ENCODE measurements around the gene MBIP. TPM values are rescaled to one million over a fixed set of nuclear protein-coding genes. Genes with fewer than 3 reads are reported as not detected.
A peak's percentile ranks its signal among the peaks of the same experiment; 100 is the strongest.

MBIP gene
- total RNA-seq, 1 experiment from 2014 or later: 19.1 TPM

DNA sequence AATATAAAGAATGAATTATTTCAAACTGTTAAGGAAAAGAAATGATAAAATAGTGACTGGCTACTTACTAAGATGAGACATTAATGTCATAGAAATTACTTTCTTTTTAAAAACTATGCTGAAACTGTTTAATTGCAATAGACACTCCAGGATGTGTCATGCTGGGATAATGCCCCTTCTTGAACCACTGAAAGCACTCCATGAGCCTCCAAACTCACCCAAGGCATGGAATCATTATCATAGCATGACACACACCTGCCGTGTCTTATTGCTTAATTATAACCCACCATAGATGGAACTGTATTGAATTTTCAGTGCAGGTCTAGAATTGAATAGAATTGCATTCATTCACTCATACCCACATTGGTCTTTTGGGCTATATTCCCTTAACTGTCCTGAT is 4.3 kb downstream of the MBIP start:
- no peaks in the 10 kb centered on the region for H3K27me3 ChIP-seq (ENCODE audit: insufficient read depth, low read length)
- no peak overlapping the region for H3K4me3 ChIP-seq (replicated peaks in 1 of 2; ENCODE audit: low read depth in 1 of 2, low read length in 2 of 2)
- ChIA-PET RAD21 (ENCODE audit: low non-redundant PET in 1 of 2, low total read pairs in 2 of 2, uncharacterized antibody in 2 of 2, unreplicated experiment in 2 of 2) (no interaction called here), POLR2A (no interaction called here), CTCF (interaction anchor here (1.2 kb wide), 1 partner anchor 246 kb away, joined by 4 read pairs; no protein-coding TSS in a partner anchor)
- no peak overlapping the region for H3K27ac ChIP-seq (ENCODE audit: low read depth, low read length)
- H3K36me3 ChIP-seq (ENCODE audit: control insufficient read depth in 1 of 2, insufficient read depth in 2 of 2, low read length in 2 of 2): peaks cover 0 to 5% of the 10 kb centered on the region in 2 experiments; a peak in 2 of 4 replicates
- H3K9me2 ChIP-seq (ENCODE audit: insufficient read depth): no peaks in the 10 kb centered on the region
- no peaks in the 10 kb centered on the region for H3K9me3 ChIP-seq (ENCODE audit: control insufficient read depth in 1 of 2, insufficient read depth in 1 of 2, low read depth in 1 of 2, low read length in 2 of 2)
- H2AFZ ChIP-seq (ENCODE audit: low read depth, low read length, poor library complexity, severe bottlenecking): no peak overlapping the region
- BruUV-seq (replicated peaks): no TSS peak
- H3K79me2 ChIP-seq (ENCODE audit: insufficient read depth, low read length): peaks cover 70% of the 10 kb centered on the region
- H3K4me1 ChIP-seq (ENCODE audit: control insufficient read depth in 1 of 2, insufficient read depth in 2 of 2, low read length in 2 of 2): peaks cover 28 to 40% of the 10 kb centered on the region in 2 experiments
- DNase-seq (ENCODE audit: low read depth, low spot score) (no peak), ATAC-seq (no peak)
- TF ChIP-seq EZH2 (IDR thresholded peaks at IDR 0.05) (no peak), CBX3 (IDR thresholded peaks at IDR 0.05; ENCODE audit: low read depth) (no peak), ZFX (IDR thresholded peaks at IDR 0.05) (no peak), EZH2phosphoT487 (IDR thresholded peaks at IDR 0.05; ENCODE audit: borderline replicate concordance) (no peak), SRF (IDR thresholded peaks at IDR 0.05; ENCODE audit: low read depth) (no peak), SIN3A (IDR thresholded peaks at IDR 0.05; ENCODE audit: low read depth) (no peak), SP1 (IDR thresholded peaks at IDR 0.05; ENCODE audit: low read depth) (no peak), ELF1 (IDR thresholded peaks at IDR 0.05; ENCODE audit: borderline replicate concordance, low read depth) (no peak), RAD21 (IDR thresholded peaks at IDR 0.05; ENCODE audit: low read depth) (no peak), YY1 (IDR thresholded peaks at IDR 0.05; ENCODE audit: extremely low read depth, insufficient replicate concordance, low read depth, low read length) (no peak), FOSL1 (IDR thresholded peaks at IDR 0.05; ENCODE audit: low read depth) (no peak), JUND (IDR thresholded peaks at IDR 0.05) (no peak), CEBPB (IDR thresholded peaks at IDR 0.05; ENCODE audit: low read depth) (no peak)
- TF ChIP-seq, protein P1, sequence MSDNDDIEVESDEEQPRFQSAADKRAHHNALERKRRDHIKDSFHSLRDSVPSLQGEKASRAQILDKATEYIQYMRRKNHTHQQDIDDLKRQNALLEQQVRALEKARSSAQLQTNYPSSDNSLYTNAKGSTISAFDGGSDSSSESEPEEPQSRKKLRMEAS (IDR thresholded peaks at IDR 0.05): no peak
- TF ChIP-seq, protein P2, sequence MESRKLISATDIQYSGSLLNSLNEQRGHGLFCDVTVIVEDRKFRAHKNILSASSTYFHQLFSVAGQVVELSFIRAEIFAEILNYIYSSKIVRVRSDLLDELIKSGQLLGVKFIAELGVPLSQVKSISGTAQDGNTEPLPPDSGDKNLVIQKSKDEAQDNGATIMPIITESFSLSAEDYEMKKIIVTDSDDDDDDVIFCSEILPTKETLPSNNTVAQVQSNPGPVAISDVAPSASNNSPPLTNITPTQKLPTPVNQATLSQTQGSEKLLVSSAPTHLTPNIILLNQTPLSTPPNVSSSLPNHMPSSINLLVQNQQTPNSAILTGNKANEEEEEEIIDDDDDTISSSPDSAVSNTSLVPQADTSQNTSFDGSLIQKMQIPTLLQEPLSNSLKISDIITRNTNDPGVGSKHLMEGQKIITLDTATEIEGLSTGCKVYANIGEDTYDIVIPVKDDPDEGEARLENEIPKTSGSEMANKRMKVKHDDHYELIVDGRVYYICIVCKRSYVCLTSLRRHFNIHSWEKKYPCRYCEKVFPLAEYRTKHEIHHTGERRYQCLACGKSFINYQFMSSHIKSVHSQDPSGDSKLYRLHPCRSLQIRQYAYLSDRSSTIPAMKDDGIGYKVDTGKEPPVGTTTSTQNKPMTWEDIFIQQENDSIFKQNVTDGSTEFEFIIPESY (IDR thresholded peaks at IDR 0.05; ENCODE audit: extremely low read depth, insufficient replicate concordance, low read length): no peak
- TF ChIP-seq, protein P3, sequence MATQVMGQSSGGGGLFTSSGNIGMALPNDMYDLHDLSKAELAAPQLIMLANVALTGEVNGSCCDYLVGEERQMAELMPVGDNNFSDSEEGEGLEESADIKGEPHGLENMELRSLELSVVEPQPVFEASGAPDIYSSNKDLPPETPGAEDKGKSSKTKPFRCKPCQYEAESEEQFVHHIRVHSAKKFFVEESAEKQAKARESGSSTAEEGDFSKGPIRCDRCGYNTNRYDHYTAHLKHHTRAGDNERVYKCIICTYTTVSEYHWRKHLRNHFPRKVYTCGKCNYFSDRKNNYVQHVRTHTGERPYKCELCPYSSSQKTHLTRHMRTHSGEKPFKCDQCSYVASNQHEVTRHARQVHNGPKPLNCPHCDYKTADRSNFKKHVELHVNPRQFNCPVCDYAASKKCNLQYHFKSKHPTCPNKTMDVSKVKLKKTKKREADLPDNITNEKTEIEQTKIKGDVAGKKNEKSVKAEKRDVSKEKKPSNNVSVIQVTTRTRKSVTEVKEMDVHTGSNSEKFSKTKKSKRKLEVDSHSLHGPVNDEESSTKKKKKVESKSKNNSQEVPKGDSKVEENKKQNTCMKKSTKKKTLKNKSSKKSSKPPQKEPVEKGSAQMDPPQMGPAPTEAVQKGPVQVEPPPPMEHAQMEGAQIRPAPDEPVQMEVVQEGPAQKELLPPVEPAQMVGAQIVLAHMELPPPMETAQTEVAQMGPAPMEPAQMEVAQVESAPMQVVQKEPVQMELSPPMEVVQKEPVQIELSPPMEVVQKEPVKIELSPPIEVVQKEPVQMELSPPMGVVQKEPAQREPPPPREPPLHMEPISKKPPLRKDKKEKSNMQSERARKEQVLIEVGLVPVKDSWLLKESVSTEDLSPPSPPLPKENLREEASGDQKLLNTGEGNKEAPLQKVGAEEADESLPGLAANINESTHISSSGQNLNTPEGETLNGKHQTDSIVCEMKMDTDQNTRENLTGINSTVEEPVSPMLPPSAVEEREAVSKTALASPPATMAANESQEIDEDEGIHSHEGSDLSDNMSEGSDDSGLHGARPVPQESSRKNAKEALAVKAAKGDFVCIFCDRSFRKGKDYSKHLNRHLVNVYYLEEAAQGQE (IDR thresholded peaks at IDR 0.05; ENCODE audit: low read depth): no peak
- TF ChIP-seq, protein P4, sequence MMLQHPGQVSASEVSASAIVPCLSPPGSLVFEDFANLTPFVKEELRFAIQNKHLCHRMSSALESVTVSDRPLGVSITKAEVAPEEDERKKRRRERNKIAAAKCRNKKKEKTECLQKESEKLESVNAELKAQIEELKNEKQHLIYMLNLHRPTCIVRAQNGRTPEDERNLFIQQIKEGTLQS (IDR thresholded peaks at IDR 0.05): no peak
- H3K4me2 ChIP-seq (ENCODE audit: low read length): peak overlapping the region; percentile 89
- H4K20me1 ChIP-seq (ENCODE audit: insufficient read depth): peaks cover 5% of the 10 kb centered on the region; the same call in 1 of the 2 replicates
- intact Hi-C loops (cut with micrococcal nuclease): loop anchor here (10.0 kb wide), 1 partner anchor 431 kb away; no protein-coding TSS in a partner anchor
- no peak overlapping the region for H3K9ac ChIP-seq (ENCODE audit: low read length)
